HG03060 (cell line): ENCODE measurements around the gene STARD5.

Experiments
- ATAC-seq: cut with Tn5 transposase; IDR thresholded peaks from one replicate; pipeline ENCODE4 v1.9.1; 2021; ENCODE audit warnings: low read depth, moderate number of reproducible peaks; ENCODE audit not compliant: unreplicated experiment

Gene STARD5

DNA sequence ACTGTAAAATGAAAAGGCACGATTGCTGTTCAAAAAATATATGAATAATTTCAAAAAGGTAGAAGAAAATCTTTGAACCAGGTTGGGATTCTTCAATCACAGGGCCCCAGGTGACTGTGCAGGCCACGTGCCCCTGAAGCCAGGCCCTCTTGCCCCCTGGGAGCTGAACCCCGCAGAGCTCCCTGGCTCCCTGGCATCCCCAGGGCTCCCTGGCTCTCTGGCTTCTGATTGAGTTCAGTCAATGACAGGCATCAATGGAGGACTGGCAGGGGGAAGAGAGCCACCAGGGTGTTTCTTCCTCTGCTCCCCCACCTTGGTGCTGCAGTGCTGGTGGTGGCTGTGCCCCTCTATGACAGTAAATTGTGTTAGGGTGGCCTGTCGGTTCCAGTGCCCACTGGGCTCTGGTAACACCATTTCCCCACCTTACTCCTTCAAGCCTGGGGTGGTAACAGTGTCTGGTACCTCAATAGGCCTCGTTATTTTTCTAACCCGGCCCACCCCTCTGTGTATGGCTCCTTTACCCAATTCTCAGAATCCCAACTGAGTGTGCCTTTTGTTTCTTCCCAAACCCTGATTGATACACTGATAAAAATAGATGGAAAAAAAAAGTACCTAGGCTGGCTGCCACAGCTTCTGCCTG lies 62.6 kb downstream of the STARD5 start:
- no peak for ATAC-seq

DNA sequence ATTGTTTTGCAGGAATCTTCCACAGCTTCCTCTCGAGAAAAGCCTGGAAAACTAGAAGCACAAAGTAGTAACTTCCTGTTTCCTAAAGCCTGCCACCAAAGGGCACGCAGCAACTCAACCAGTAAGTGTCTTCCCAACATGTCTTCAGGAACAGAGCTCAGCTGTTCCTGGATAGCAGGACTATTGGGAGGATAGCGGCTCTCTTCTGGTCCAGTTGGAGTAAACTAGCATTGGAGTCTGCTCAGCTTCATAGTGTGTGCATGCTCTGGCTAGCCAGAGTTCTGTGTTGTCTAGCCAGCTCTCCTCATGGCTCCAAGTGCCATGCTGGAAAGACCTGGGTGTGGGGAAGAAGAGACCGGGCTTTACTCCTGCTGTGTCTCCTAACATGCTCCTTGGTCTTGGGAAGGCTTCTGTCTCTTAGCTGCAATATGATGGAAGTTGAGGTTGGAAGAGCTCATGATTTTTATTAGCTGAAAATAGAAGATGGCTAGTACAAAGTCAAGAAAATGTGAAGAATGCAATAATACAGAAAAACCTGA lies 64.1 kb downstream of the STARD5 start:
- ATAC-seq: no peak
